AG04450 (cell line): ENCODE data around the gene FNDC4. TPM values are rescaled to one million over a fixed set of nuclear protein-coding genes. Genes with fewer than 3 reads are reported as not detected.

Experiments used
- CTCF ChIA-PET: fragments of 300-600, 350-600 bp; formaldehyde crosslinking; extraction: SDS; loops from one replicate; lab custom pipeline; 2022; ENCODE audit warnings: antibody characterized with exemption, inconsistent platforms; lab: Charles Lee
- POLR2A ChIA-PET: fragments of 350-600 bp; formaldehyde crosslinking; extraction: SDS; loops from one replicate; lab custom pipeline; 2021; ENCODE audit warnings: antibody characterized with exemption, inconsistent platforms; lab: Yijun Ruan, JAX
- DNase-seq: peaks from one replicate; pipeline ENCODE4 v3.0.0-alpha.2; 2011; ENCODE audit warnings: low read depth, low spot score
- H3K27ac ChIP-seq: one replicate; pipeline ENCODE4 v1.5.1; 2012; ENCODE audit warnings: low read depth, low read length, control low read depth
- H3K27me3 ChIP-seq: one replicate; pipeline ENCODE4 v1.6.0; 2012; ENCODE audit warnings: low read length; ENCODE audit not compliant: control insufficient read depth, insufficient read depth
- H3K4me3 ChIP-seq: 2 replicates; pipeline ENCODE4 v1.5.1; 2011; ENCODE audit warnings: mild to moderate bottlenecking, low read depth, low read length, control low read depth
- H3K9me3 ChIP-seq: 2 replicates; pipeline ENCODE4 v1.5.1; 2012; ENCODE audit warnings: low read length; ENCODE audit not compliant: control insufficient read depth, insufficient read depth
- polyA plus RNA-seq: library from polyadenylated mRNA; depleted of rRNA; stranded (reverse); fragments of >200 nt; gene quantifications from 2 replicates; pipeline ENCODE4 v1.2.3, GENCODE V29; 2011; rRNA removed
- small RNA-seq: library from RNA; depleted of rRNA; stranded (forward); fragments of <200 nt; gene quantifications from one replicate; pipeline ENCODE3, GENCODE V24; 2012; ENCODE audit warnings: low read depth; ENCODE audit not compliant: insufficient read length
- TF ChIP-seq, protein P1 (sequence below): IDR thresholded peaks from 2 replicates; pipeline ENCODE4 v1.5.1; 2011; ENCODE audit warnings: low read depth, low read length, control low read depth, inconsistent platforms

Gene FNDC4
- polyA plus RNA-seq, 1 experiment = 12.3 TPM

DNA sequence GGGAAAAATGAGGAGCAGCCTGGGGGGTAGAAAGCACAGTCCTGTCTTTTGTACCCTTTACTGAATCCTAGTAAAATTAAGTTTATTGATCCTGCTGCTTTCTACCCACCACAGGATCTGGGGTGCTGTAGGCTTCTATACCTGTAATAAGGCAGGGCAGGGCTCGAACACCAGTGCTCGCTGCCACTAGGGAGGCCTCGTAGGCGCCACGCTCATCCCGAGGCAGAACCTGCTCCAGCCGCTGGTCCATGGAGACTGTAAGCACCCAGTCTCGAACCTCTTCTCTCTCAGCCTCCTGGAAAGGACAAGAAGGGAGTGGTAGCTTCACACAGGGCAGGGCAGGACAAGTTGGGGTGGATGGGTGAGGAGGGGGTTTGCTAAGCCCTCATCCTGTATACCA, 49.8 kb downstream of the FNDC4 start:
- TF ChIP-seq, protein P1, sequence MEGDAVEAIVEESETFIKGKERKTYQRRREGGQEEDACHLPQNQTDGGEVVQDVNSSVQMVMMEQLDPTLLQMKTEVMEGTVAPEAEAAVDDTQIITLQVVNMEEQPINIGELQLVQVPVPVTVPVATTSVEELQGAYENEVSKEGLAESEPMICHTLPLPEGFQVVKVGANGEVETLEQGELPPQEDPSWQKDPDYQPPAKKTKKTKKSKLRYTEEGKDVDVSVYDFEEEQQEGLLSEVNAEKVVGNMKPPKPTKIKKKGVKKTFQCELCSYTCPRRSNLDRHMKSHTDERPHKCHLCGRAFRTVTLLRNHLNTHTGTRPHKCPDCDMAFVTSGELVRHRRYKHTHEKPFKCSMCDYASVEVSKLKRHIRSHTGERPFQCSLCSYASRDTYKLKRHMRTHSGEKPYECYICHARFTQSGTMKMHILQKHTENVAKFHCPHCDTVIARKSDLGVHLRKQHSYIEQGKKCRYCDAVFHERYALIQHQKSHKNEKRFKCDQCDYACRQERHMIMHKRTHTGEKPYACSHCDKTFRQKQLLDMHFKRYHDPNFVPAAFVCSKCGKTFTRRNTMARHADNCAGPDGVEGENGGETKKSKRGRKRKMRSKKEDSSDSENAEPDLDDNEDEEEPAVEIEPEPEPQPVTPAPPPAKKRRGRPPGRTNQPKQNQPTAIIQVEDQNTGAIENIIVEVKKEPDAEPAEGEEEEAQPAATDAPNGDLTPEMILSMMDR = no peak
- POLR2A ChIA-PET = no interaction called here
- DNase-seq = no peak
- Histone ChIP-seq H3K9me3 (no peaks in the 10 kb centered on the region), H3K27me3 (no peaks in the 10 kb centered on the region), H3K4me3 (no peak overlapping the region), H3K27ac (no peak overlapping the region)
- CTCF ChIA-PET = no interaction called here

DNA sequence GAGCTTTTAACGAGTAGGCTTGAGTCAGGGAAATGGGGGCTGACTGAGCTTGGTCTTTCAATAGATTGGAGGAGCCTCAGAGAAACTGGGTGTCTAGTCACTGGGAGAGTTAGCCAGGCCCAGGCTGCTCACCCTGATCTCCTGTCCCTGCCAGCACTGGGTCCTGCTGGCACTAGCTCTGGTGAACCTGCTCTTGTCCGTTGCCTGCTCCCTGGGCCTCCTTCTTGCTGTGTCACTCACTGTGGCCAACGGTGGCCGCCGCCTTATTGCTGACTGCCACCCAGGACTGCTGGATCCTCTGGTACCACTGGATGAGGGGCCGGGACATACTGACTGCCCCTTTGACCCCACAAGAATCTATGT, 52.1 kb downstream of the FNDC4 start:
- CTCF ChIA-PET = no interaction called here
- H3K27me3 ChIP-seq = no peaks in the 10 kb centered on the region
- no peak for DNase-seq
- H3K27ac ChIP-seq = no peak overlapping the region
- H3K4me3 ChIP-seq = no peak overlapping the region
- TF ChIP-seq, protein P1 = no peak
- no peaks in the 10 kb centered on the region for H3K9me3 ChIP-seq
- POLR2A ChIA-PET = no interaction called here

DNA sequence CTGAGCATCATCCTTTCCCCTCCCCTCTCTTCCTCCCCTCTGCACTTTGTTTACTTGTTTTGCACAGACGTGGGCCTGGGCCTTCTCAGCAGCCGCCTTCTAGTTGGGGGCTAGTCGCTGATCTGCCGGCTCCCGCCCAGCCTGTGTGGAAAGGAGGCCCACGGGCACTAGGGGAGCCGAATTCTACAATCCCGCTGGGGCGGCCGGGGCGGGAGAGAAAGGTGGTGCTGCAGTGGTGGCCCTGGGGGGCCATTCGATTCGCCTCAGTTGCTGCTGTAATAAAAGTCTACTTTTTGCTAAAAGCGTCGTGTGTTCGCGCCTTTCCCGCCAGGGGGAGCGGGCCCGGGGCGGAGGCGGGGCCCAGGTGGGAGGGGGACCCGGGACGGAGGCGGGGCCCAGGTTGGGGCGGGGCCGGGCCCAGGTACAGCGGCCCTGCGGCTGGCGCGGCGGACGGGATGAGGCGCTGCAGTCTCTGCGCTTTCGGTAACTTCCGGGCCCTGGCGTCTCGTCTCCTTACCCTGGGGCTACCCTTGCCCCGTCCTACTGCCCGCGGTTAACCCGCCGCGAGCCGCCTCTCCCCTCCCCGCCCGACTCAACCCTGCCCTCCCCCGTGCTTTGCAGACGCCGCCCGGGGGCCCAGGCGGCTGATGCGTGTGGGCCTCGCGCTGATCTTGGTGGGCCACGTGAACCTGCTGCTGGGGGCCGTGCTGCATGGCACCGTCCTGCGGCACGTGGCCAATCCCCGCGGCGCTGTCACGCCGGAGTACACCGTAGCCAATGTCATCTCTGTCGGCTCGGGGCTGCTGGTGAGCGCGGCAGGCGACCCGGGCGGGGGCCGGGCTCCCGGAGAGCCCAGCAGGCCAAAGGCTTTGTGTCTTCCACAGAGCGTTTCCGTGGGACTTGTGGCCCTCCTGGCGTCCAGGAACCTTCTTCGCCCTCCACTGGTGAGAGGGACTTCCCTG, 52.8 kb downstream of the FNDC4 start, which contains the start of gene KRTCAP3:
TSS of gene KRTCAP3 (plus strand) at position 424 of the 962 bp plus-strand sequence. CDS start at position 456, 32 bp downstream.
- ChIA-PET CTCF (interaction anchor here (1.0 kb wide), 1 partner anchor 241 kb away, joined by 4 read pairs; no protein-coding TSS in a partner anchor), POLR2A (interaction anchor here (1.5 kb wide), 1 partner anchor 13 kb away, joined by 5 read pairs; the partner anchor contains the start of gene NRBP1)

More for the DNA sequence above, 52.8 kb downstream of the FNDC4 start, which contains the start of gene KRTCAP3:
- H3K9me3 ChIP-seq = no peaks in the 10 kb centered on the region
- H3K4me3 ChIP-seq = no peak within 1 kb of the TSS
- no peak within 1 kb of the TSS for H3K27ac ChIP-seq
- no peaks in the 10 kb centered on the region for H3K27me3 ChIP-seq
- DNase-seq = no peak
- TF ChIP-seq, protein P1 = no peak

Small RNAs within 50 kb of the gene (small RNA-seq; reads per million reads assigned to genes)
- not detected for gene RNU6-986P

Other genes with a start within 250 kb of the FNDC4 start
- gene SLC30A3, start 232.2 kb downstream of the FNDC4 start, polyA plus RNA-seq = 0.04 and 0.07 TPM in 2 replicates
- gene DNAJC5G, start 219.8 kb downstream of the FNDC4 start, polyA plus RNA-seq = not detected in 2 replicates
- 0.05 TPM in 1 of 2 replicates, not detected in the other for gene TRIM54, start 212.8 kb downstream of the FNDC4 start, polyA plus RNA-seq
- 0.40 TPM in 1 of 2 replicates, not detected in the other for gene UCN, start 186.8 kb downstream of the FNDC4 start, polyA plus RNA-seq
- gene MPV17, start 172.1 kb downstream of the FNDC4 start, polyA plus RNA-seq = 183 and 191 TPM in 2 replicates
- gene GTF3C2, start 138.4 kb downstream of the FNDC4 start, polyA plus RNA-seq = 39.0 TPM in 2 replicates
- gene EIF2B4, start 124.9 kb downstream of the FNDC4 start, polyA plus RNA-seq = 43.0 and 52.2 TPM in 2 replicates
- 123 and 137 TPM in 2 replicates for gene SNX17, start 124.6 kb downstream of the FNDC4 start, polyA plus RNA-seq
- 7.4 and 11.1 TPM in 2 replicates for gene ZNF513, start 114.5 kb downstream of the FNDC4 start, polyA plus RNA-seq
- 48.6 and 49.5 TPM in 2 replicates for gene PPM1G, start 85.6 kb downstream of the FNDC4 start, polyA plus RNA-seq
- 181 and 182 TPM in 2 replicates for gene NRBP1, start 66.6 kb downstream of the FNDC4 start, polyA plus RNA-seq
- 0.32 and 0.60 TPM in 2 replicates for gene KRTCAP3, start 52.8 kb downstream of the FNDC4 start, polyA plus RNA-seq
- 20.4 and 24.8 TPM in 2 replicates for gene IFT172, start 5.5 kb downstream of the FNDC4 start, polyA plus RNA-seq
- gene GCKR, start 1.6 kb upstream of the FNDC4 start, polyA plus RNA-seq = 0.14 and 0.36 TPM in 2 replicates
- 51.4 and 63.7 TPM in 2 replicates for gene ZNF512, start 87.8 kb upstream of the FNDC4 start, polyA plus RNA-seq
- 1.7 and 1.8 TPM in 2 replicates for gene CCDC121, start 133.8 kb upstream of the FNDC4 start, polyA plus RNA-seq
- gene GPN1, start 133.8 kb upstream of the FNDC4 start, polyA plus RNA-seq = 63.9 and 73.6 TPM in 2 replicates
- 43.9 and 46.7 TPM in 2 replicates for gene SUPT7L, start 168.4 kb upstream of the FNDC4 start, polyA plus RNA-seq
- gene SLC4A1AP, start 168.7 kb upstream of the FNDC4 start, polyA plus RNA-seq = 12.5 and 15.5 TPM in 2 replicates